ENCODE data around the gene NOP53. TPM values are rescaled to one million over a fixed set of nuclear protein-coding genes. Genes with fewer than 3 reads are reported as not detected.

Gene NOP53
- 190 TPM for polyA plus RNA-seq (2012; ENCODE audit: insufficient read depth, insufficient read length, low read depth)

GRCh38 chr19:47745010-47745901 is at the start of gene NOP53:
Gene NOP53, plus strand, starts transcription at chr19:47745546. Its CDS starts 14 bp downstream, at chr19:47745560.
- Histone ChIP-seq H3K27me3 (no peaks in the 10 kb centered on the region), H3K4me1 (peaks cover 5% of the 10 kb centered on the region), H3K4me3 (ENCODE audit: low read depth, low read length) (peak within 1 kb of the TSS; percentile 76), H3K36me3 (peaks cover 37% of the 10 kb centered on the region), H3K9me3 (no peaks in the 10 kb centered on the region)
- no peak for TF ChIP-seq CTCF (IDR thresholded peaks at IDR 0.05; ENCODE audit: low read depth, low read length)
- peak; percentile 96 for DNase-seq

- Histone ChIP-seq H3K9me3 (no peaks in the 10 kb centered on the region), H3K36me3 (peaks cover 21% of the 10 kb centered on the region), H3K4me1 (no peaks in the 10 kb centered on the region), H3K4me3 (ENCODE audit: low read depth, low read length) (no peak overlapping the region), H3K27me3 (no peaks in the 10 kb centered on the region)
- DNase-seq: no peak
- no peak for TF ChIP-seq CTCF (IDR thresholded peaks at IDR 0.05; ENCODE audit: low read depth, low read length)
These were observed 48.7 kb upstream of the NOP53 start for GRCh38 chr19:47696635-47697034.

GRCh38 chr19:47697863-47698609 is 47.3 kb upstream of the NOP53 start:
- Histone ChIP-seq H3K36me3 (peaks cover 15% of the 10 kb centered on the region), H3K9me3 (no peaks in the 10 kb centered on the region)
- DNase-seq: peak; percentile 79

GRCh38 chr19:47698631-47699359 is 46.6 kb upstream of the NOP53 start:
- Histone ChIP-seq H3K4me1 (no peaks in the 10 kb centered on the region), H3K36me3 (peaks cover 11% of the 10 kb centered on the region; the same call in 1 of the 2 replicates), H3K4me3 (ENCODE audit: low read depth, low read length) (no peak overlapping the region), H3K9me3 (no peaks in the 10 kb centered on the region), H3K27me3 (no peaks in the 10 kb centered on the region)
- TF ChIP-seq CTCF (IDR thresholded peaks at IDR 0.05; ENCODE audit: low read depth, low read length): no peak
- no peak for DNase-seq

More at GRCh38 chr19:47697863-47698609, 47.3 kb upstream of the NOP53 start:
- TF ChIP-seq CTCF (IDR thresholded peaks at IDR 0.05; ENCODE audit: low read depth, low read length): peak; percentile 99
- Histone ChIP-seq H3K4me1 (no peaks in the 10 kb centered on the region), H3K4me3 (ENCODE audit: low read depth, low read length) (no peak overlapping the region), H3K27me3 (no peaks in the 10 kb centered on the region)

- Histone ChIP-seq H3K9me3 (no peaks in the 10 kb centered on the region), H3K4me3 (ENCODE audit: low read depth, low read length) (no peak overlapping the region), H3K27me3 (no peaks in the 10 kb centered on the region), H3K36me3 (peaks cover 11% of the 10 kb centered on the region; the same call in 1 of the 2 replicates), H3K4me1 (no peaks in the 10 kb centered on the region)
- peak; percentile 87 for TF ChIP-seq CTCF (IDR thresholded peaks at IDR 0.05; ENCODE audit: low read depth, low read length)
- DNase-seq: peak; percentile 80
These were observed 45.9 kb upstream of the NOP53 start for GRCh38 chr19:47699360-47699917.
